Stimulated activated CD8-positive, alpha-beta memory T cell treated with anti-CD3 and anti-CD28 coated beads, Interleukin-15, amount 100 ng/mL, for 1 hour (primary cell): Measurements from ENCODE around the gene RELA.
"Not testable (repeated sequence)": the region's sequence is repeated elsewhere in the genome, so short reads cannot be mapped to it uniquely, and the experiment has no call there.

Experiments
- DNase-seq: peaks from one replicate; pipeline ENCODE4 v3.0.0-alpha.2; 2020; ENCODE audit warnings: low read depth

RELA gene

GRCh38 chr11:65648997-65649493 lies 13.7 kb downstream of the RELA start:
- DNase-seq = no peak

- no peak for DNase-seq
Measured at GRCh38 chr11:65646958-65647701, 15.6 kb downstream of the RELA start.

GRCh38 chr11:65646288-65646957 lies 16.3 kb downstream of the RELA start:
- DNase-seq = no peak

- DNase-seq = no peak
Measured at GRCh38 chr11:65645710-65646109, 17.0 kb downstream of the RELA start.

- DNase-seq = no peak
Measured at GRCh38 chr11:65644837-65645236, 17.9 kb downstream of the RELA start.

GRCh38 chr11:65643971-65644370 lies 18.7 kb downstream of the RELA start:
- no peak for DNase-seq

GRCh38 chr11:65642014-65642671 lies 20.6 kb downstream of the RELA start:
- no peak for DNase-seq

- DNase-seq = no peak
Measured at GRCh38 chr11:65641297-65642013, 21.3 kb downstream of the RELA start.

GRCh38 chr11:65640483-65641296 lies 22.0 kb downstream of the RELA start:
- no peak for DNase-seq

- DNase-seq = peak; percentile 40
Measured at GRCh38 chr11:65639623-65640482, 22.9 kb downstream of the RELA start.

- not testable (repeated sequence) for DNase-seq
Measured at GRCh38 chr11:65639228-65639597, 23.5 kb downstream of the RELA start.

GRCh38 chr11:65637794-65638419 lies 24.8 kb downstream of the RELA start, which contains the start of gene SIPA1:
Gene SIPA1, plus strand, starts transcription at chr11:65638101. Its CDS starts 2,821 bp downstream, at chr11:65640922.
- peak; percentile 39 for DNase-seq

GRCh38 chr11:65637032-65637557 lies 25.6 kb downstream of the RELA start:
- no peak for DNase-seq

GRCh38 chr11:65636108-65637031 lies 26.3 kb downstream of the RELA start:
- DNase-seq = no peak

- no peak for DNase-seq
Measured at GRCh38 chr11:65634905-65635731, 27.6 kb downstream of the RELA start.

- DNase-seq = no peak
Measured at GRCh38 chr11:65634440-65634839, 28.3 kb downstream of the RELA start.

GRCh38 chr11:65634109-65634436 lies 28.6 kb downstream of the RELA start:
- DNase-seq = no peak
